Thoracic aorta (tissue), 2 donors: ENCODE measurements around the gene AOPEP. TPM values are rescaled to one million over a fixed set of nuclear protein-coding genes. Genes with fewer than 3 reads are reported as not detected.
"Not testable (repeated sequence)": the region's sequence is repeated elsewhere in the genome, so short reads cannot be mapped to it uniquely, and the experiment has no call there.

ENCODE experiments used
- ATAC-seq: fragments of 150-250 bp; one replicate; pipeline ENCODE4 v1.8.0; 2017; ENCODE audit warnings: low read depth; ENCODE audit not compliant: insufficient number of reproducible peaks, low FRiP score
- DNase-seq: peaks from one replicate; pipeline ENCODE4 v3.0.0-alpha.2; 2020; ENCODE audit warnings: low spot score
- H3K27ac ChIP-seq, 2 donors: fragments of 200-600 bp; sonication (generic); 1 replicate in 1 of 2; 2 replicates in 1 of 2; pipeline ENCODE4 v1.5.1; 2016; ENCODE audit warnings: mild to moderate bottlenecking in 2 of 2, moderate library complexity in 2 of 2
- H3K27me3 ChIP-seq: fragments of 200-600 bp; sonication (generic); replicated peaks from 2 replicates; pipeline ENCODE4 v1.6.0; 2016; ENCODE audit warnings: mild to moderate bottlenecking; ENCODE audit not compliant: insufficient read depth
- H3K36me3 ChIP-seq: fragments of 200-600 bp; sonication (generic); one replicate; pipeline ENCODE4 v1.5.1; 2016
- H3K4me1 ChIP-seq, 2 donors: fragments of 200-600 bp; sonication (generic); 1 replicate in 1 of 2; 2 replicates in 1 of 2; pipeline versions ENCODE4 v1.5.1 to v1.6.0; 2016; ENCODE audit warnings: low read depth in 2 of 2, mild to moderate bottlenecking in 1 of 2; ENCODE audit not compliant: control insufficient read depth in 1 of 2
- H3K4me3 ChIP-seq: fragments of 200-600 bp; sonication (generic); 2 replicates; pipeline ENCODE4 v1.5.1; 2016; ENCODE audit warnings: mild to moderate bottlenecking
- H3K9me3 ChIP-seq: fragments of 200-600 bp; sonication (generic); 2 replicates; pipeline ENCODE4 v1.5.1; 2016
- total RNA-seq, 2 donors: library from RNA; depleted of rRNA; stranded (reverse); fragments of >200 nt; gene quantifications; one replicate each; pipeline versions ENCODE4 v1.1.0 to v1.2.3, GENCODE V29; 2016
- TF ChIP-seq, protein P1 (sequence below): fragments of 200-600 bp; sonication (generic); IDR thresholded peaks from one replicate; pipeline ENCODE4 v1.5.1; 2019; ENCODE audit warnings: antibody characterized with exemption

The AOPEP gene
- total RNA-seq, 2 donors from 2014 or later = 494 to 668 TPM

DNA sequence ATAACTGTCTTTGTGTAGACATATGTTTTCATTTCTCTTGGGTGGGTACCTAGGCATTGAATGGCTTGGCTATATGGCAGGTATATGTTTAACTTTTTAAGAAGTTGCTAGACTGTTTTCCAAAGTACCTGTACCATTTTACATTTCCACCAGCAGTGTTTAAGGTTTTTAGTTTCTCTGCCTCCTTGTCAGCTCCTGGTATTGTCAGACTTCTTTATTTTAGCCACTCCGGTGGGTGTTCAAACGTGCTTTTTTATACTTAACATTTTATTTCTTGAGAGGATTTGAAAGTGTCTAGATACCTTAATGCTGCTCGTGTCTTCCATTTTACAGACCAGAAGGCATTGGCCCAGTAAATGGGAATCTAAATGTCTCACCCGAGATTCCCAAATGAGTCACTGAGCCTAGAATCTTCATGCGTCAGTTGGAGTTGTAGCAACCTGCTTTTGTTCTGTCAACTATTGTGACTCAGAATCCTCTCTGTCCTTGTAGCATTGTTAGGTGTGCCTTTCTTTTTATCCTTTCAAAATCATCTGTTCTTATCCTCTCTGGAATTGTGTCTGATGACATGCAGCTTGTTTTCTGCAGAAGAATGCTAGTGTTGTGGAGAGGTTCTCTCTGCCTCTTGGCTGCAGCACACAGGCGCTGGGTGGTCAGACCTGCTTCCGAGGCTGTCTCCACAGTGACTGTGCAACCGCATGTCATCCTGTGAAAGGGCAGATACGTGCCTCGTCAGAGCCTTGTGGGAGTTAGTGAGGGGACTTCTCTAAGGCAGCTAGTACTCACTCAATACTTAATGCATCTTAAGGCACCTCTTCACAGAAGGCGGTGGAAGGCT lies 291.8 kb downstream of the AOPEP start:
- Histone ChIP-seq H3K4me1 (peaks cover 63 to 98% of the 10 kb centered on the region in 2 donors), H3K27me3 (no peaks in the 10 kb centered on the region), H3K36me3 (peaks cover 39% of the 10 kb centered on the region), H3K27ac (peak overlapping the region; percentile 67 to 97), H3K9me3 (no peaks in the 10 kb centered on the region), H3K4me3 (peak overlapping the region; percentile 11)
- DNase-seq = no peak
- TF ChIP-seq, protein P1, sequence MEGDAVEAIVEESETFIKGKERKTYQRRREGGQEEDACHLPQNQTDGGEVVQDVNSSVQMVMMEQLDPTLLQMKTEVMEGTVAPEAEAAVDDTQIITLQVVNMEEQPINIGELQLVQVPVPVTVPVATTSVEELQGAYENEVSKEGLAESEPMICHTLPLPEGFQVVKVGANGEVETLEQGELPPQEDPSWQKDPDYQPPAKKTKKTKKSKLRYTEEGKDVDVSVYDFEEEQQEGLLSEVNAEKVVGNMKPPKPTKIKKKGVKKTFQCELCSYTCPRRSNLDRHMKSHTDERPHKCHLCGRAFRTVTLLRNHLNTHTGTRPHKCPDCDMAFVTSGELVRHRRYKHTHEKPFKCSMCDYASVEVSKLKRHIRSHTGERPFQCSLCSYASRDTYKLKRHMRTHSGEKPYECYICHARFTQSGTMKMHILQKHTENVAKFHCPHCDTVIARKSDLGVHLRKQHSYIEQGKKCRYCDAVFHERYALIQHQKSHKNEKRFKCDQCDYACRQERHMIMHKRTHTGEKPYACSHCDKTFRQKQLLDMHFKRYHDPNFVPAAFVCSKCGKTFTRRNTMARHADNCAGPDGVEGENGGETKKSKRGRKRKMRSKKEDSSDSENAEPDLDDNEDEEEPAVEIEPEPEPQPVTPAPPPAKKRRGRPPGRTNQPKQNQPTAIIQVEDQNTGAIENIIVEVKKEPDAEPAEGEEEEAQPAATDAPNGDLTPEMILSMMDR = no peak
- peak; percentile 80 for ATAC-seq

DNA sequence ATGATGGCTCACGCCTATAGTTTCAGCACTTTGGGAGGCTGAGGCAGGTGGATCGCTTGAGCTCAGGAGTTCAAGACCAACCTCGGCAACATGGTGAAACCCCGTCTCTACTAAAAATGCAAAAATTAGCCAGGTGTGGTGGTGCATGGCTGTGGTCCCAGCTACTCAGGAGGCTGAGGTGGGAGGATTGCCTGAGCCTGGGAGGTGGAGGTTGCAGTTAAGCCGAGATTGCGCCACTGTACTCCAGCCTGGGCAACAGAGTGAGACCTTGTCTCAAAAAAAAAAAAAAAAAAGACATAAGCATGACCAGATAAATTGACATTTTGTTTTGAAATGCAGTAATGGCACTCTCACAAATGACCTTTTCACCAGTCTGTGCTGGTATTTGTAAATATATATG lies 294.1 kb downstream of the AOPEP start:
- DNase-seq, ATAC-seq, H3K9me3 ChIP-seq, H3K27me3 ChIP-seq: not testable (repeated sequence)
- H3K4me1 ChIP-seq = peaks cover 58 to 98% of the 10 kb centered on the region in 2 donors
- H3K27ac ChIP-seq = peak overlapping the region; percentile 89 to 97
- peak overlapping the region; percentile 11 for H3K4me3 ChIP-seq
- peaks cover 35% of the 10 kb centered on the region for H3K36me3 ChIP-seq

DNA sequence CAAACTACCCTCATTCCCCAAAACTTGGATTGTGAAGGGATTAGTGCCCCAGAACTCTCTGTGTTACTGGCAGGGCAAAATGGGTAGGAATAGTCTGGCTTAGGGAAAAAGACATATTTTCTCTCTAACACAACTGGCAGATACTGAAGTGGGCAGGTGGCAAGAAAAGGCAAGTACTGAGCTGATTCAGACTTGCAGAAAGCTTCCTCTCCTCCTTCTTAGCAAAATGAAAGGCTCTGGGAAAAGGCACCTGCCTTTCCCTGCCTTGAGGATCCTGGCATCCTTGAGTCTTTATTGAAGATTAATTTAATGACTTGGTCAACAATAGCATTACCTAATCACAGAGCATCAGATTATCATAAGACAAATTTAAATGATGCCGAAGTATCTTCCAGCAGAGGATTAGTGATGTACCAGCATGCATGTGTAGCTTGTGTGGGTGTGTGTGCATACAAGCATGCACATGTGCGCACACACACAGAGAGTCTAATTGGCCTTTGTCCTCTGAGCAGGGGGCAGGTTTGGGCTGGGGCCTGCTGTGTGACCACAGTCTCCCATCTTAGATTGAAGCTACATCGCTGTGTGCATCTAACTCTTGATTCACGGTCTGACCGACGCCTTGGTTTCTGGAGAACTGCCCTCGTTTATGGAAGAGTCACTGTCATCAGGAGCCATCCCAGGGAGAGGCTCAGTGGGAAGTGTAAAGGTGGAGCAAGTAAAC lies 294.8 kb downstream of the AOPEP start:
- H3K9me3 ChIP-seq = no peaks in the 10 kb centered on the region
- H3K27me3 ChIP-seq = no peaks in the 10 kb centered on the region
- H3K36me3 ChIP-seq = peaks cover 35% of the 10 kb centered on the region
- DNase-seq (no peak), ATAC-seq (no peak)
- peak overlapping the region; percentile 16 for H3K4me3 ChIP-seq
- H3K27ac ChIP-seq = peak overlapping the region; percentile 89 to 97
- peaks cover 57 to 98% of the 10 kb centered on the region in 2 donors for H3K4me1 ChIP-seq
- TF ChIP-seq, protein P1 = no peak

DNA sequence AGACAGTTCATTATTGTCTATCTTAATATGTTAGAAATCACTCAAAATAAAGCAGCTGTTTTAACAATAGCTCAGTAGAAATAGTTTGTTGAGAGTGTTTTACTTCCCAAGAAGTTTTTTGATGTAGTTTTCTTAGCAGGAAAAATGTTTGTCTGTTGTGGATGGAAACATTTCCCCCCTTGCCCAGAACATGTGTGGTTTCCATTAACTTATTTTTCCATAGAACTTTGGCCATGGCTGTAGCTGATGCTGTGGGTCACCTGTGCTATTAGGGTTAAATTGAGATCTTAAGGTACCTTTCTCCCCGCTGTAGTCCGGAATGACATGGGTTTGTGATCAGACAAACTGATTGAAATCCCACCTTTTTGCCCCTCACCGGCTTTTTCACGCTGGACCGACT lies 296.2 kb downstream of the AOPEP start:
- no peak for ATAC-seq
- Histone ChIP-seq H3K27ac (peak overlapping the region; percentile 89 to 97), H3K27me3 (no peaks in the 10 kb centered on the region), H3K9me3 (no peaks in the 10 kb centered on the region), H3K4me1 (peaks cover 58 to 96% of the 10 kb centered on the region in 2 donors), H3K36me3 (peaks cover 31% of the 10 kb centered on the region), H3K4me3 (peak overlapping the region; percentile 58)
- TF ChIP-seq, protein P1 = no peak
- no peak for DNase-seq

DNA sequence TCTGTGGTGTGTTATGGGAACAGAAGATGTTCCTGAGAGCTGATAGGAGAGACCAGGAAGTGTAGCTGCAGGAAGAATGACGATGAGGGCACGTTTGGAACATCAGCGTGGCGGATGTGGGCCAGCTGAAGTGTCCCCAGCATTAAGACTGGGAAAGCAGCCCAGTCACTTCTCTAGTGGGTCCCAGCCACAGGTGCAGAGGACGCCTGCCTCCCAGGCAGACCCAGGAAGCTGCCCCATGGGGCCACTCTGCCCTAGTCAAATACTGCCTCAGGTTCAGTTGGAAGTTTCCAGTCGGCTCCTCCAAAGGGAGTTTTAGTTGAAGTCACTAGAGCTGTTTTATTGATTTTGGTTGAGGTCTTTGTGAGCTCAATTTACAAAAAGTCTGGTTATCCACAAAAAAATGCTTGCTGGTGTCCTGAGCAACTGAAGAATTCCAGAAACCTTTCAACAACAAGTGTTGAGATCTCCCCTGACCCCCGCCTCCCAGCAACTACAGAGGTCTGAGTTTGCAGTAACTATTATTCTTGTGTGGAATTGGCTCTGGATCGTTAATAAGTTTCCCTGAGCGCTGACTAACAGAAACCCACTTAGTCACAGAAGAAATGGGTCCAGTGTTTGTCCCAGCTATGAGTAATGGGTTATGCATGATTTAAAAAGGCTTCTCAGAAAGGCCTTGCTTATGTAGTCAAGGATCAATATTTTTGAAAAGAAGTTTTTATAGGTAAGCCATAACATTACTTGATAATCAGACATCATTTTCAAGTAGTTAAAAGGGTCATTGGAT lies 296.9 kb downstream of the AOPEP start:
- Histone ChIP-seq H3K4me3 (peak overlapping the region; percentile 58), H3K27ac (peak overlapping the region; percentile 89 to 97), H3K9me3 (no peaks in the 10 kb centered on the region), H3K36me3 (peaks cover 28% of the 10 kb centered on the region), H3K4me1 (peaks cover 61 to 97% of the 10 kb centered on the region in 2 donors), H3K27me3 (no peaks in the 10 kb centered on the region)
- DNase-seq (peak; percentile 38), ATAC-seq (peak; percentile 62)
- TF ChIP-seq, protein P1 = no peak
